ENCODE results near the gene ERICH6.

- TF ChIP-seq CTCF (IDR thresholded peaks at IDR 0.05) (no peak), POLR2A (IDR thresholded peaks at IDR 0.05) (no peak)
Measured at GRCh38 chr3:150675587-150675986, 28.1 kb downstream of the ERICH6 start.

Measured in testis (tissue), 2 donors.